HepG2 (cell line): Measurements from ENCODE around the gene FFAR1.

Experiments
- CTCF ChIP-seq: sonication (generic); formaldehyde crosslinking; IDR thresholded peaks from 2 replicates; pipeline ENCODE4 v1.5.0; 2020; ENCODE audit warnings: mild to moderate bottlenecking, missing genetic modification reagents, moderate library complexity
- ETV6 ChIP-seq: sonication (generic); formaldehyde crosslinking; conservative IDR thresholded peaks from 2 replicates; pipeline ENCODE4 v1.4.0; 2020; ENCODE audit warnings: missing genetic modification reagents
- EZH2 ChIP-seq: conservative IDR thresholded peaks from 2 replicates; pipeline ENCODE4 v1.6.1; 2012; ENCODE audit warnings: mild to moderate bottlenecking, low read depth, low read length, moderate library complexity
- HMG20A ChIP-seq: IDR thresholded peaks from 2 replicates; pipeline ENCODE4 v1.6.1; 2016; ENCODE audit warnings: borderline replicate concordance
- NFRKB ChIP-seq: fragments of 450-650 bp; IDR thresholded peaks from 2 replicates; pipeline ENCODE4 v1.6.1; 2017
- RXRA ChIP-seq: sonication (generic); formaldehyde crosslinking; IDR thresholded peaks from 2 replicates; pipeline ENCODE4 v1.5.1; 2020; ENCODE audit warnings: missing genetic modification reagents
- SCMH1 ChIP-seq: sonication (generic); formaldehyde crosslinking; IDR thresholded peaks from 2 replicates; pipeline ENCODE4 v1.9.0; 2021; ENCODE audit warnings: missing genetic modification reagents, mild to moderate bottlenecking, borderline replicate concordance
- TAF1 ChIP-seq: sonication (generic); formaldehyde crosslinking; IDR thresholded peaks from 2 replicates; pipeline ENCODE4 v1.4.0; 2020; ENCODE audit warnings: missing genetic modification reagents
- TF ChIP-seq, protein P1 (sequence below): sonication (generic); formaldehyde crosslinking; IDR thresholded peaks from 2 replicates; pipeline ENCODE4 v1.4.0; 2020; ENCODE audit warnings: missing genetic modification reagents

DNA sequence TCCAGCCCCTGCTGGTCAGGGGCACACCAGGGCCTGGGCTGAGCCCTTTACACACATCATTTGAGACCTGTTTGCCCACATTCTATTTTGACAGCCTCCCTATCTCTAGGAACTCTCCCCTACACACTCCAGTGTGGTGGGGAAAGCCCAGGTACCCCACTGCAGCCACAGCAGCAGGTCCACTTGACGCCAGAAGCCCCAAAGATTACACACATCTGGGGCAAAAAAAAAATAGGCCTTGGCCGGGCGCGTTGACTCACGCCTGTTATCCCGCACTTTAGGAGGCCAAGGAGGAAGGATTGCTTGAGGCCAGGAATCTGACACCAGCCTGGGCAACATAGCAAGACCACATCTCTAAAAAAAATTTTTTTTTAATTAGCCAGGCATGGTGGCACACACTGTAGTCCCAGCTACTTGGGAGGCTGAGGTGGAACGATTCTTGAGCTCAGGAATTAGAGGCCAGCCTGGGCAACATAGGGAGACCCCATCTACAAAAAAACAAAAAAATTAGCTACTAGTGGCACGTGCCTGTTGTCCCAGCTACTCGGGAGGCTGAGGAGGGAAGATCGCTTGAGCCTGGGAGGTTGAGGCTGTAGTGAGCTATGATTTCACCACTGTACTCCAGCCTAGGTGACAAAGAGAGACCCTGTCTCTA, 36.8 kb upstream of the FFAR1 start:
- TF ChIP-seq NFRKB = no peak
- TF ChIP-seq CTCF (CRISPR knock-in tag) = no peak
- no peak for TF ChIP-seq EZH2
- TF ChIP-seq RXRA (CRISPR knock-in tag) = no peak
- no peak for TF ChIP-seq ETV6 (CRISPR knock-in tag)
- TF ChIP-seq, protein P1, sequence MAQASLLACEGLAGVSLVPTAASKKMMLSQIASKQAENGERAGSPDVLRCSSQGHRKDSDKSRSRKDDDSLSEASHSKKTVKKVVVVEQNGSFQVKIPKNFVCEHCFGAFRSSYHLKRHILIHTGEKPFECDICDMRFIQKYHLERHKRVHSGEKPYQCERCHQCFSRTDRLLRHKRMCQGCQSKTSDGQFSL (CRISPR knock-in tag) = no peak
- no peak for TF ChIP-seq HMG20A (CRISPR knock-in tag)
- no peak for TF ChIP-seq TAF1 (CRISPR knock-in tag)
- no peak for TF ChIP-seq SCMH1 (CRISPR knock-in tag)
